Natural killer cell (primary cell): ENCODE data around the gene ZFHX3. TPM values are rescaled to one million over a fixed set of nuclear protein-coding genes. Genes with fewer than 3 reads are reported as not detected.

Experiments
- ATAC-seq, 3 donors: fragments of 150-1000 bp in 2 of 3; fragments of 200-7000 bp in 1 of 3; cut with Tn5 transposase; 1 replicate in 1 of 3; 2 replicates in 2 of 3; pipeline ENCODE4 v1.10.0; 2021; ENCODE audit warnings: mild to moderate bottlenecking in 2 of 3, moderate library complexity in 2 of 3
- DNase-seq, 2 donors: peaks; one replicate each; pipeline versions ENCODE4 v3.0.0 to v3.0.0-alpha.2; 2013 to 2021; ENCODE audit warnings: mixed read lengths in 1 of 2
- H3K27ac ChIP-seq: one replicate; pipeline ENCODE4 v1.5.1; 2013; ENCODE audit warnings: mild to moderate bottlenecking, low read length
- H3K27me3 ChIP-seq: one replicate; pipeline ENCODE4 v1.6.1; 2013; ENCODE audit warnings: low read length; ENCODE audit not compliant: control insufficient read depth, insufficient read depth
- H3K36me3 ChIP-seq: one replicate; pipeline ENCODE4 v1.6.1; 2013; ENCODE audit warnings: low read length; ENCODE audit not compliant: control insufficient read depth, insufficient read depth
- H3K4me1 ChIP-seq: one replicate; pipeline ENCODE4 v1.6.1; 2013; ENCODE audit warnings: low read length; ENCODE audit not compliant: control insufficient read depth, insufficient read depth
- H3K4me3 ChIP-seq: one replicate; pipeline ENCODE4 v1.5.1; 2013; ENCODE audit warnings: low read length
- H3K9me3 ChIP-seq: one replicate; pipeline ENCODE4 v1.6.1; 2013; ENCODE audit warnings: low read length; ENCODE audit not compliant: control insufficient read depth, insufficient read depth
- H3K27ac Mint-ChIP-seq, 2 donors: one replicate each; pipeline ENCODE4 v1.8.0; 2022; ENCODE audit warnings: mild to moderate bottlenecking in 2 of 2, mixed read lengths in 2 of 2, moderate library complexity in 1 of 2
- H3K27me3 Mint-ChIP-seq, 2 donors: one replicate each; pipeline ENCODE4 v1.8.0; 2022; ENCODE audit warnings: low read depth in 2 of 2, mixed read lengths in 2 of 2
- H3K36me3 Mint-ChIP-seq: one replicate; pipeline ENCODE4 v1.8.0; 2022; ENCODE audit warnings: mixed read lengths
- H3K4me1 Mint-ChIP-seq, 2 donors: one replicate each; pipeline ENCODE4 v1.8.0; 2022; ENCODE audit warnings: mixed read lengths in 2 of 2
- H3K4me3 Mint-ChIP-seq: one replicate; pipeline ENCODE4 v1.8.0; 2022; ENCODE audit warnings: mild to moderate bottlenecking, moderate library complexity, mixed read lengths
- H3K9me3 Mint-ChIP-seq, 2 donors: one replicate each; pipeline ENCODE4 v1.8.0; 2022; ENCODE audit warnings: mixed read lengths in 2 of 2
- CTCF ChIP-seq: fragments of 200-600 bp; IDR thresholded peaks from one replicate; pipeline ENCODE4 v1.8.0; 2022; ENCODE audit warnings: antibody characterized with exemption
- WGBS: methylation state at CpG from one replicate; pipeline ENCODE4 v1.1.7; 2013; ENCODE audit warnings: missing lambda C conversion rate; ENCODE audit not compliant: insufficient coverage; 5-methylcytosine and 5-hydroxymethylcytosine counted together
- intact Hi-C: fragments of 100-400 bp; cut with micrococcal nuclease; formaldehyde crosslinking; loops from one replicate; pipeline ENCODE4 v1.14.2; 2022
- total RNA-seq, 4 donors: library from RNA; stranded (reverse); fragments of 120-200 nt in 1 of 4; gene quantifications; one replicate each; pipeline versions ENCODE4 v1.2.3 to v1.2.4, GENCODE V29; 2013 to 2022

ZFHX3 gene
- total RNA-seq, 3 donors from 2014 or later (not counting 1 experiment from before 2014, with no cell fraction given), result 5.8 to 7.8 (median 7.5) TPM

GRCh38 chr16:72908362-72909167 is 139.4 kb downstream of the ZFHX3 start:
- H3K36me3 ChIP-seq, result no peaks in the 10 kb centered on the region
- intact Hi-C loops, result no loop called here
- H3K36me3 Mint-ChIP-seq, result no peaks in the 10 kb centered on the region
- DNase-seq (no peak), ATAC-seq (peak in 1 of 3 donors; percentile 12)
- H3K27me3 ChIP-seq, result no peaks in the 10 kb centered on the region
- no peak overlapping the region for H3K4me3 ChIP-seq
- no peak for TF ChIP-seq CTCF
- WGBS, result 80% methylated on average over 19 of the region's 19 CpGs
- H3K4me3 Mint-ChIP-seq, result no peak overlapping the region
- no peaks in the 10 kb centered on the region for H3K9me3 Mint-ChIP-seq
- no peak overlapping the region for H3K27ac Mint-ChIP-seq
- no peaks in the 10 kb centered on the region for H3K4me1 Mint-ChIP-seq
- no peaks in the 10 kb centered on the region for H3K27me3 Mint-ChIP-seq
- H3K4me1 ChIP-seq, result no peaks in the 10 kb centered on the region
- no peak overlapping the region for H3K27ac ChIP-seq
- no peaks in the 10 kb centered on the region for H3K9me3 ChIP-seq

GRCh38 chr16:72905581-72905980 is 142.3 kb downstream of the ZFHX3 start:
- Histone ChIP-seq H3K4me1 (no peaks in the 10 kb centered on the region), H3K4me3 (no peak overlapping the region), H3K27ac (no peak overlapping the region), H3K9me3 (no peaks in the 10 kb centered on the region), H3K27me3 (no peaks in the 10 kb centered on the region), H3K36me3 (no peaks in the 10 kb centered on the region)
- H3K36me3 Mint-ChIP-seq, result no peaks in the 10 kb centered on the region
- ATAC-seq, result no peak
- intact Hi-C loops, result no loop called here
- 76% methylated on average over 3 of the region's 4 CpGs for WGBS
- H3K4me3 Mint-ChIP-seq, result no peak overlapping the region
- no peaks in the 10 kb centered on the region for H3K27me3 Mint-ChIP-seq
- DNase-seq, result no peak
- H3K4me1 Mint-ChIP-seq, result no peaks in the 10 kb centered on the region
- no peak overlapping the region for H3K27ac Mint-ChIP-seq
- TF ChIP-seq CTCF, result no peak
- H3K9me3 Mint-ChIP-seq, result no peaks in the 10 kb centered on the region

GRCh38 chr16:72903176-72903575 is 144.8 kb downstream of the ZFHX3 start:
- no peaks in the 10 kb centered on the region for H3K4me1 ChIP-seq
- H3K27me3 ChIP-seq, result no peaks in the 10 kb centered on the region
- no peak for TF ChIP-seq CTCF
- DNase-seq (no peak), ATAC-seq (no peak)
- no peaks in the 10 kb centered on the region for H3K9me3 Mint-ChIP-seq
- no peaks in the 10 kb centered on the region for H3K36me3 Mint-ChIP-seq
- no peaks in the 10 kb centered on the region for H3K4me1 Mint-ChIP-seq
- no peak overlapping the region for H3K27ac ChIP-seq
- H3K4me3 Mint-ChIP-seq, result no peak overlapping the region
- no peaks in the 10 kb centered on the region for H3K36me3 ChIP-seq
- no peaks in the 10 kb centered on the region for H3K9me3 ChIP-seq
- no peaks in the 10 kb centered on the region for H3K27me3 Mint-ChIP-seq
- intact Hi-C loops, result no loop called here
- H3K4me3 ChIP-seq, result no peak overlapping the region
- 87% methylated on average over 6 of the region's 6 CpGs for whole genome bisulfite sequencing
- no peak overlapping the region for H3K27ac Mint-ChIP-seq

- WGBS, result 91% methylated on average over 7 of the region's 7 CpGs
Measured at GRCh38 chr16:72902206-72902605, 145.7 kb downstream of the ZFHX3 start.

More at GRCh38 chr16:72902206-72902605, 145.7 kb downstream of the ZFHX3 start:
- no peak overlapping the region for H3K27ac Mint-ChIP-seq
- TF ChIP-seq CTCF, result no peak
- no peak overlapping the region for H3K4me3 ChIP-seq
- no peaks in the 10 kb centered on the region for H3K9me3 ChIP-seq
- H3K27me3 Mint-ChIP-seq, result no peaks in the 10 kb centered on the region
- H3K4me1 Mint-ChIP-seq, result no peaks in the 10 kb centered on the region
- intact Hi-C loops, result no loop called here
- no peak overlapping the region for H3K27ac ChIP-seq
- no peak for ATAC-seq
- H3K4me1 ChIP-seq, result no peaks in the 10 kb centered on the region
- no peaks in the 10 kb centered on the region for H3K36me3 Mint-ChIP-seq
- H3K9me3 Mint-ChIP-seq, result no peaks in the 10 kb centered on the region
- no peak overlapping the region for H3K4me3 Mint-ChIP-seq
- DNase-seq, result no peak
- H3K36me3 ChIP-seq, result no peaks in the 10 kb centered on the region
- H3K27me3 ChIP-seq, result no peaks in the 10 kb centered on the region
